SK-N-SH (cell line): ENCODE results near the gene PTGDR2. TPM values are rescaled to one million over a fixed set of nuclear protein-coding genes. Genes with fewer than 3 reads are reported as not detected.

ENCODE experiments used
- CTCF ChIA-PET: fragments of 300-600, 350-600 bp; formaldehyde crosslinking; extraction: SDS; loops from one replicate; lab custom pipeline; 2021; lab: Yijun Ruan, JAX
- POLR2A ChIA-PET: fragments of 350-600 bp; sonication (Branson Sonifier 250); formaldehyde crosslinking; extraction: SDS; loops from one replicate; lab custom pipeline; 2020; ENCODE audit warnings: antibody characterized with exemption, inconsistent platforms; lab: Yijun Ruan, JAX
- DNase-seq: peaks from one replicate; pipeline ENCODE4 v3.0.0; 2012
- H2AFZ ChIP-seq: fragments of 200-600 bp; sonication (generic); 2 replicates; pipeline ENCODE4 v1.8.1; 2016; ENCODE audit warnings: antibody characterized with exemption, mild to moderate bottlenecking, low read depth
- H3F3A ChIP-seq: fragments of 200-600 bp; sonication (generic); replicated peaks from 2 replicates; pipeline ENCODE3; 2016; ENCODE audit warnings: antibody characterized with exemption, mild to moderate bottlenecking; ENCODE audit not compliant: insufficient read depth
- H3K27ac ChIP-seq, 2 experiments: fragments of 200-500 bp in 1 of 2; fragments of 200-600 bp in 1 of 2; sonication (Bioruptor generic) in 1 of 2; sonication (generic), shearing (Covaris generic) in 1 of 2; 2 replicates each; pipeline versions ENCODE4 v1.5.1 to v1.6.1; 2014 to 2016; ENCODE audit warnings: low read depth in 2 of 2, inconsistent platforms in 1 of 2, low read length in 1 of 2, mild to moderate bottlenecking in 1 of 2, mixed read lengths in 1 of 2
- H3K27me3 ChIP-seq: fragments of 200-600 bp; sonication (generic), shearing (Covaris generic); 2 replicates; pipeline ENCODE4 v1.6.1; 2016; ENCODE audit warnings: mixed run types; ENCODE audit not compliant: insufficient read depth
- H3K36me3 ChIP-seq, 2 experiments: fragments of 200-500 bp in 1 of 2; fragments of 200-600 bp in 1 of 2; sonication (Bioruptor generic) in 1 of 2; sonication (generic) in 1 of 2; replicated peaks in 1 of 2; 2 replicates each; pipeline versions ENCODE3 to v1.5.1; 2014 to 2016; ENCODE audit warnings: low read length in 1 of 2, mild to moderate bottlenecking in 1 of 2; ENCODE audit not compliant: insufficient read depth in 2 of 2, control insufficient read depth in 1 of 2
- H3K4me1 ChIP-seq, 2 experiments: fragments of 200-500 bp in 1 of 2; fragments of 200-600 bp in 1 of 2; sonication (Bioruptor generic) in 1 of 2; sonication (generic), shearing (Covaris generic) in 1 of 2; 2 replicates each; pipeline versions ENCODE4 v1.5.1 to v1.6.1; 2014 to 2016; ENCODE audit warnings: low read depth in 1 of 2, low read length in 1 of 2, mixed run types in 1 of 2; ENCODE audit not compliant: insufficient read depth in 2 of 2, control insufficient read depth in 1 of 2
- H3K4me2 ChIP-seq: fragments of 200-600 bp; sonication (generic), shearing (Covaris generic); 2 replicates; pipeline ENCODE4 v1.6.1; 2017; ENCODE audit warnings: mixed run types
- H3K4me3 ChIP-seq, 2 experiments: fragments of 200-500 bp in 1 of 2; fragments of 200-600 bp in 1 of 2; sonication (Bioruptor generic) in 1 of 2; sonication (generic), shearing (Covaris generic) in 1 of 2; 2 replicates each; pipeline versions ENCODE4 v1.5.1 to v1.8.1; 2014 to 2016; ENCODE audit warnings: low read depth in 2 of 2, inconsistent platforms in 1 of 2, low read length in 1 of 2, mild to moderate bottlenecking in 1 of 2, mixed read lengths in 1 of 2, moderate library complexity in 1 of 2
- H3K79me2 ChIP-seq: fragments of 200-600 bp; sonication (generic); 2 replicates; pipeline ENCODE4 v1.8.1; 2017; ENCODE audit warnings: mild to moderate bottlenecking; ENCODE audit not compliant: insufficient read depth
- H3K9ac ChIP-seq: fragments of 200-600 bp; sonication (generic); 2 replicates; pipeline ENCODE4 v1.6.1; 2017; ENCODE audit warnings: mixed run types
- H3K9me2 ChIP-seq: fragments of 200-600 bp; sonication (generic); 2 replicates; pipeline ENCODE4 v1.6.1; 2017; ENCODE audit warnings: mixed run types
- H3K9me3 ChIP-seq: fragments of 200-600 bp; sonication (generic); 2 replicates; pipeline ENCODE4 v1.6.1; 2017; ENCODE audit warnings: mixed run types, mild to moderate bottlenecking, moderate library complexity
- H4K20me1 ChIP-seq: fragments of 200-600 bp; sonication (generic); 2 replicates; pipeline ENCODE4 v1.6.1; 2017; ENCODE audit warnings: mild to moderate bottlenecking, mixed run types; ENCODE audit not compliant: insufficient read depth
- EZH2phosphoT487 ChIP-seq: fragments of 200-600 bp; sonication (generic); IDR thresholded peaks from 2 replicates; pipeline ENCODE4 v1.6.1; 2017; ENCODE audit warnings: low read depth, mixed run types, mild to moderate bottlenecking, antibody characterized with exemption, moderate library complexity, borderline replicate concordance
- FOXM1 ChIP-seq: IDR thresholded peaks from 2 replicates; pipeline ENCODE4 v1.4.0; 2012; ENCODE audit warnings: low read depth, mild to moderate bottlenecking
- GABPA ChIP-seq: IDR thresholded peaks from 2 replicates; pipeline ENCODE4 v1.4.0; 2012; ENCODE audit warnings: low read depth, mild to moderate bottlenecking
- JUND ChIP-seq: IDR thresholded peaks from 2 replicates; pipeline ENCODE4 v1.4.0; 2012
- RAD21 ChIP-seq: IDR thresholded peaks from 2 replicates; pipeline ENCODE4 v1.6.1; 2012; ENCODE audit warnings: mild to moderate bottlenecking, low read length
- RFX5 ChIP-seq: IDR thresholded peaks from 2 replicates; pipeline ENCODE4 v1.6.1; 2012; ENCODE audit warnings: mild to moderate bottlenecking, improper control_type of control experiment, low read length
- SIN3A ChIP-seq: IDR thresholded peaks from 2 replicates; pipeline ENCODE4 v1.6.1; 2012; ENCODE audit warnings: low read depth, mild to moderate bottlenecking, low read length, moderate library complexity, borderline replicate concordance
- TAF1 ChIP-seq: IDR thresholded peaks from 2 replicates; pipeline ENCODE4 v1.6.1; 2012; ENCODE audit warnings: low read depth, mild to moderate bottlenecking, low read length, moderate library complexity, borderline replicate concordance
- TCF12 ChIP-seq: IDR thresholded peaks from 2 replicates; pipeline ENCODE4 v1.4.0; 2012
- YY1 ChIP-seq: IDR thresholded peaks from 2 replicates; pipeline ENCODE4 v1.4.0; 2012; ENCODE audit warnings: low read depth, mild to moderate bottlenecking
- WGBS: methylation state at CpG from one replicate; pipeline ENCODE4 v1.1.6; 2017; ENCODE audit warnings: low lambda C conversion rate; 5-methylcytosine and 5-hydroxymethylcytosine counted together
- polyA plus RNA-seq, 3 experiments: library from polyadenylated mRNA; depleted of rRNA; stranded (reverse); fragments of >200 nt; gene quantifications; 2 replicates each; pipeline ENCODE4 v1.2.3, GENCODE V29; 2012
- TF ChIP-seq, protein P1 (sequence below): IDR thresholded peaks from 2 replicates; pipeline ENCODE4 v1.6.1; 2012; ENCODE audit warnings: mild to moderate bottlenecking, low read depth, low read length, moderate library complexity
- TF ChIP-seq, protein P2 (sequence below): IDR thresholded peaks from 2 replicates; pipeline ENCODE4 v1.4.0; 2012; ENCODE audit warnings: low read depth
- TF ChIP-seq, protein P3 (sequence below): fragments of 200-600 bp; sonication (generic); IDR thresholded peaks from 2 replicates; pipeline ENCODE4 v1.6.1; 2017; ENCODE audit warnings: antibody characterized with exemption, mild to moderate bottlenecking, moderate library complexity

PTGDR2 gene
- polyA plus RNA-seq, 1 of the 3 experiments (the other 2 are of a cell fraction): 0.02 TPM

DNA sequence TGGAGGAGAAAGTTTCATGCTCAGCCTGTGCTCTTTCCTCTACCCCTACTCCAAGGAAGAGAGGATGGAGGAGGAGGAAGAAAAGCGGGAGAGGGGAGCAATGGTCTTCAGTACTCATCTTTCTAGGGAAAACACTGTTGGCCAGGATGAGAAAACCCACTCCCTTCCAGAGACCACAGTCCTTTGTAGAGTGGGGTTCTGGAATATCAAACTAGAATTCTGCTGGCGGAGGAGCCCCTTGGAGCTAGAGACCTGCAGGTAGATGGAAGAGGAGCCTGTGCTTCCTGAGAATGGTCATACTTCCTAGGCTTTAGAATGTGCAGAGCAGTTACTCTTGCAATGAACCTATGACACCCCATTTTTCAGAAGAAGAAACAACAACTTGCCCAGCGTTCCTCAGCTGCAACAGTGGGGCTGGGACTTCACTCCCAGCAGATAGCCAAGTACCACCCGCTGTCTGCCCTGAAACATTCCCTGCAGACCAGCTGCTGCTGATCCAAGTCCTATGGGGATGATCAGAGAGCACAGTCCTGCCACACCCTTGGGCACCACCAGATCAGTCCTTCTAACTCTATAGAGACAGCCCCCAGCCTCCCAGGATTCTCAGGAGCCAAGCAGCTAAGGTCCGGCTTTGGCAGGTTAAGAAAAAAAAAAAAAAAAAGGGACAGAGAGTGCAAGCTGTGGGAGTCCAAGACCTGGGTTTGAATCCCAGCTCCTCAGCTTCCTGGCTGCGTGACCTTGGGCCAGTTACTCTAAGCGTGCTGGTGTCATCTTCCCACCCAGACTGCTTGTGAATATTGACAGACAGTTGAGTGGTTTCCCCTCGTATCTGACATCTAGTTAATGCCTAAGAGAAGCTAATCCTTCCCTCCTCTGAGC, 664 bp downstream of the PTGDR2 start:
- no peak overlapping the region for H3K27ac ChIP-seq
- POLR2A ChIA-PET: interaction anchor here (0.5 kb wide), 1 partner anchor 544 kb away, joined by 3 read pairs; no protein-coding TSS in a partner anchor
- no peak overlapping the region for H3K4me3 ChIP-seq
- H2AFZ ChIP-seq: no peak overlapping the region
- H3K27me3 ChIP-seq: no peaks in the 10 kb centered on the region
- no peaks in the 10 kb centered on the region for H3K4me1 ChIP-seq
- CTCF ChIA-PET: interaction anchor here (1.0 to 2.5 kb wide), 4 partner anchors 10 to 80 kb away, joined by 3 to 13 read pairs (median 6); no protein-coding TSS in a partner anchor
- no peaks in the 10 kb centered on the region for H3F3A ChIP-seq
- no peak overlapping the region for H3K4me2 ChIP-seq
- peaks cover 0 to 20% of the 10 kb centered on the region in 2 experiments for H3K36me3 ChIP-seq
- TF ChIP-seq EZH2phosphoT487 (no peak), FOXM1 (no peak), YY1 (no peak), GABPA (no peak), SIN3A (no peak), RAD21 (no peak), TCF12 (no peak), TAF1 (no peak), JUND (no peak), RFX5 (no peak)
- TF ChIP-seq, protein P1, sequence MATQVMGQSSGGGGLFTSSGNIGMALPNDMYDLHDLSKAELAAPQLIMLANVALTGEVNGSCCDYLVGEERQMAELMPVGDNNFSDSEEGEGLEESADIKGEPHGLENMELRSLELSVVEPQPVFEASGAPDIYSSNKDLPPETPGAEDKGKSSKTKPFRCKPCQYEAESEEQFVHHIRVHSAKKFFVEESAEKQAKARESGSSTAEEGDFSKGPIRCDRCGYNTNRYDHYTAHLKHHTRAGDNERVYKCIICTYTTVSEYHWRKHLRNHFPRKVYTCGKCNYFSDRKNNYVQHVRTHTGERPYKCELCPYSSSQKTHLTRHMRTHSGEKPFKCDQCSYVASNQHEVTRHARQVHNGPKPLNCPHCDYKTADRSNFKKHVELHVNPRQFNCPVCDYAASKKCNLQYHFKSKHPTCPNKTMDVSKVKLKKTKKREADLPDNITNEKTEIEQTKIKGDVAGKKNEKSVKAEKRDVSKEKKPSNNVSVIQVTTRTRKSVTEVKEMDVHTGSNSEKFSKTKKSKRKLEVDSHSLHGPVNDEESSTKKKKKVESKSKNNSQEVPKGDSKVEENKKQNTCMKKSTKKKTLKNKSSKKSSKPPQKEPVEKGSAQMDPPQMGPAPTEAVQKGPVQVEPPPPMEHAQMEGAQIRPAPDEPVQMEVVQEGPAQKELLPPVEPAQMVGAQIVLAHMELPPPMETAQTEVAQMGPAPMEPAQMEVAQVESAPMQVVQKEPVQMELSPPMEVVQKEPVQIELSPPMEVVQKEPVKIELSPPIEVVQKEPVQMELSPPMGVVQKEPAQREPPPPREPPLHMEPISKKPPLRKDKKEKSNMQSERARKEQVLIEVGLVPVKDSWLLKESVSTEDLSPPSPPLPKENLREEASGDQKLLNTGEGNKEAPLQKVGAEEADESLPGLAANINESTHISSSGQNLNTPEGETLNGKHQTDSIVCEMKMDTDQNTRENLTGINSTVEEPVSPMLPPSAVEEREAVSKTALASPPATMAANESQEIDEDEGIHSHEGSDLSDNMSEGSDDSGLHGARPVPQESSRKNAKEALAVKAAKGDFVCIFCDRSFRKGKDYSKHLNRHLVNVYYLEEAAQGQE: no peak
- TF ChIP-seq, protein P2, sequence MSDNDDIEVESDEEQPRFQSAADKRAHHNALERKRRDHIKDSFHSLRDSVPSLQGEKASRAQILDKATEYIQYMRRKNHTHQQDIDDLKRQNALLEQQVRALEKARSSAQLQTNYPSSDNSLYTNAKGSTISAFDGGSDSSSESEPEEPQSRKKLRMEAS: no peak
- TF ChIP-seq, protein P3, sequence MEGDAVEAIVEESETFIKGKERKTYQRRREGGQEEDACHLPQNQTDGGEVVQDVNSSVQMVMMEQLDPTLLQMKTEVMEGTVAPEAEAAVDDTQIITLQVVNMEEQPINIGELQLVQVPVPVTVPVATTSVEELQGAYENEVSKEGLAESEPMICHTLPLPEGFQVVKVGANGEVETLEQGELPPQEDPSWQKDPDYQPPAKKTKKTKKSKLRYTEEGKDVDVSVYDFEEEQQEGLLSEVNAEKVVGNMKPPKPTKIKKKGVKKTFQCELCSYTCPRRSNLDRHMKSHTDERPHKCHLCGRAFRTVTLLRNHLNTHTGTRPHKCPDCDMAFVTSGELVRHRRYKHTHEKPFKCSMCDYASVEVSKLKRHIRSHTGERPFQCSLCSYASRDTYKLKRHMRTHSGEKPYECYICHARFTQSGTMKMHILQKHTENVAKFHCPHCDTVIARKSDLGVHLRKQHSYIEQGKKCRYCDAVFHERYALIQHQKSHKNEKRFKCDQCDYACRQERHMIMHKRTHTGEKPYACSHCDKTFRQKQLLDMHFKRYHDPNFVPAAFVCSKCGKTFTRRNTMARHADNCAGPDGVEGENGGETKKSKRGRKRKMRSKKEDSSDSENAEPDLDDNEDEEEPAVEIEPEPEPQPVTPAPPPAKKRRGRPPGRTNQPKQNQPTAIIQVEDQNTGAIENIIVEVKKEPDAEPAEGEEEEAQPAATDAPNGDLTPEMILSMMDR: no peak
- no peaks in the 10 kb centered on the region for H4K20me1 ChIP-seq
- H3K9ac ChIP-seq: no peak overlapping the region
- H3K9me2 ChIP-seq: no peaks in the 10 kb centered on the region
- DNase-seq: no peak
- no peaks in the 10 kb centered on the region for H3K79me2 ChIP-seq
- 67% methylated on average over 7 of the region's 8 CpGs for WGBS
- no peaks in the 10 kb centered on the region for H3K9me3 ChIP-seq
